ENCODE measurements around the gene DISP3.

DNA sequence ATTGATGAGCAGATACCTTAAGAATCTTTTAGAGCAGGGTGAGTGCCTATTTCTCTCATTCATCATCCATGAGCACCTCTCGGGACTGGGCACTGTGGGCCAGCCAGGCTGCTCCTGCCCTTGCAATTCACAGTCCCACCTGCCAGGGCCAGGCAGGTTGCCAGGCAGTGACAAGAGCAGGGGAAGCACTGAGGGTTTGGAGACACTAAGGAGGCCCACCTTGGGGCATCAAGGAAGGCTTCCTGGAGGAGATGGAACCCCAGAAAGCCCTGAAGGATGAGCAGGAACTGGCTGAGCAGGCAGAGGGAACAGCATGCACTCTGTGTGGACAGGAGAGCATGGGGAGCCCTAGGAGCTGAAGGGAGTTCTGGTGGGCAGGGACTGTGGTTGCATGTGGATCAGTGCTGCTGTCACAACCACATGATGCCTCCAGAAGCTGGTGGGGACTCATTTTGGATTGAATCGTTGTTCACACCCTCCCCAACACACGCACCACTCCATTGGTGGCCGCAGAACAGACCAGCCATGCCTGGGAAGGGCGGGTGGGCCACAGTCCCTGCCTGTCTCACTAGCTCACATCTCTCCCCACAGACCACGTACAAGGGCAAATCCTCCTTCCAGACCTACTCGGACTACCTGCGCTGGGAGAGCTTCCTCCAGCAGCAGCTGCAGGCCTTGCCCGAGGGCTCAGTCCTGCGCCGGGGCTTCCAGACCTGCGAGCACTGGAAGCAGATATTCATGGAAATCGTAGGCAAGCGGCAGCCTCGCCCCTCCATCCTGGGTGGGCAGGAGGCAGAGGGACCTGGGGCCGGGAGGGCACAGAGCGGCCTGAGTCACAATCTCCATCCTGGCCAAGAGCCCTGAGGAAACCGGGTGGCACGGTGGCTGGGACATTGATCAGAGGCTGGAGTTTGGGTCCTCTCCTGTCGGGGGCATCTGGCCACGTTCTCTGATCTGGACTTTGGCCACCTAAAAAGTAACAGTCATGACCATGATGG lies 55.1 kb downstream of the DISP3 start:
- no peak for TF ChIP-seq POLR2A (IDR thresholded peaks at IDR 0.05; ENCODE audit: extremely low read depth, insufficient read length)
- TF ChIP-seq, protein P1, sequence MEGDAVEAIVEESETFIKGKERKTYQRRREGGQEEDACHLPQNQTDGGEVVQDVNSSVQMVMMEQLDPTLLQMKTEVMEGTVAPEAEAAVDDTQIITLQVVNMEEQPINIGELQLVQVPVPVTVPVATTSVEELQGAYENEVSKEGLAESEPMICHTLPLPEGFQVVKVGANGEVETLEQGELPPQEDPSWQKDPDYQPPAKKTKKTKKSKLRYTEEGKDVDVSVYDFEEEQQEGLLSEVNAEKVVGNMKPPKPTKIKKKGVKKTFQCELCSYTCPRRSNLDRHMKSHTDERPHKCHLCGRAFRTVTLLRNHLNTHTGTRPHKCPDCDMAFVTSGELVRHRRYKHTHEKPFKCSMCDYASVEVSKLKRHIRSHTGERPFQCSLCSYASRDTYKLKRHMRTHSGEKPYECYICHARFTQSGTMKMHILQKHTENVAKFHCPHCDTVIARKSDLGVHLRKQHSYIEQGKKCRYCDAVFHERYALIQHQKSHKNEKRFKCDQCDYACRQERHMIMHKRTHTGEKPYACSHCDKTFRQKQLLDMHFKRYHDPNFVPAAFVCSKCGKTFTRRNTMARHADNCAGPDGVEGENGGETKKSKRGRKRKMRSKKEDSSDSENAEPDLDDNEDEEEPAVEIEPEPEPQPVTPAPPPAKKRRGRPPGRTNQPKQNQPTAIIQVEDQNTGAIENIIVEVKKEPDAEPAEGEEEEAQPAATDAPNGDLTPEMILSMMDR (IDR thresholded peaks at IDR 0.05; ENCODE audit: low read depth, low read length), result no peak
- TF ChIP-seq, protein P2, sequence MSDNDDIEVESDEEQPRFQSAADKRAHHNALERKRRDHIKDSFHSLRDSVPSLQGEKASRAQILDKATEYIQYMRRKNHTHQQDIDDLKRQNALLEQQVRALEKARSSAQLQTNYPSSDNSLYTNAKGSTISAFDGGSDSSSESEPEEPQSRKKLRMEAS (IDR thresholded peaks at IDR 0.05; ENCODE audit: low read depth, low read length), result no peak

Data from NB4 (cell line).